C4-2B (cell line): ENCODE results near the gene IFNA13.

Experiments
- H3K27ac ChIP-seq: fragments of 450-650 bp; 2 replicates; pipeline ENCODE4 v1.5.1; 2017
- ZFX ChIP-seq: fragments of 450-650 bp; IDR thresholded peaks from 2 replicates; pipeline ENCODE4 v1.6.1; 2017
- TF ChIP-seq, protein P1 (sequence below): fragments of 450-650 bp; conservative IDR thresholded peaks from 2 replicates; pipeline ENCODE4 v1.5.1; 2017; ENCODE audit warnings: mild to moderate bottlenecking

The IFNA13 gene

GRCh38 chr9:21404146-21404545, 36.3 kb upstream of the IFNA13 start:
- H3K27ac ChIP-seq, result no peak overlapping the region
- TF ChIP-seq ZFX, result no peak
- TF ChIP-seq, protein P1, sequence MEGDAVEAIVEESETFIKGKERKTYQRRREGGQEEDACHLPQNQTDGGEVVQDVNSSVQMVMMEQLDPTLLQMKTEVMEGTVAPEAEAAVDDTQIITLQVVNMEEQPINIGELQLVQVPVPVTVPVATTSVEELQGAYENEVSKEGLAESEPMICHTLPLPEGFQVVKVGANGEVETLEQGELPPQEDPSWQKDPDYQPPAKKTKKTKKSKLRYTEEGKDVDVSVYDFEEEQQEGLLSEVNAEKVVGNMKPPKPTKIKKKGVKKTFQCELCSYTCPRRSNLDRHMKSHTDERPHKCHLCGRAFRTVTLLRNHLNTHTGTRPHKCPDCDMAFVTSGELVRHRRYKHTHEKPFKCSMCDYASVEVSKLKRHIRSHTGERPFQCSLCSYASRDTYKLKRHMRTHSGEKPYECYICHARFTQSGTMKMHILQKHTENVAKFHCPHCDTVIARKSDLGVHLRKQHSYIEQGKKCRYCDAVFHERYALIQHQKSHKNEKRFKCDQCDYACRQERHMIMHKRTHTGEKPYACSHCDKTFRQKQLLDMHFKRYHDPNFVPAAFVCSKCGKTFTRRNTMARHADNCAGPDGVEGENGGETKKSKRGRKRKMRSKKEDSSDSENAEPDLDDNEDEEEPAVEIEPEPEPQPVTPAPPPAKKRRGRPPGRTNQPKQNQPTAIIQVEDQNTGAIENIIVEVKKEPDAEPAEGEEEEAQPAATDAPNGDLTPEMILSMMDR, result no peak

DNA sequence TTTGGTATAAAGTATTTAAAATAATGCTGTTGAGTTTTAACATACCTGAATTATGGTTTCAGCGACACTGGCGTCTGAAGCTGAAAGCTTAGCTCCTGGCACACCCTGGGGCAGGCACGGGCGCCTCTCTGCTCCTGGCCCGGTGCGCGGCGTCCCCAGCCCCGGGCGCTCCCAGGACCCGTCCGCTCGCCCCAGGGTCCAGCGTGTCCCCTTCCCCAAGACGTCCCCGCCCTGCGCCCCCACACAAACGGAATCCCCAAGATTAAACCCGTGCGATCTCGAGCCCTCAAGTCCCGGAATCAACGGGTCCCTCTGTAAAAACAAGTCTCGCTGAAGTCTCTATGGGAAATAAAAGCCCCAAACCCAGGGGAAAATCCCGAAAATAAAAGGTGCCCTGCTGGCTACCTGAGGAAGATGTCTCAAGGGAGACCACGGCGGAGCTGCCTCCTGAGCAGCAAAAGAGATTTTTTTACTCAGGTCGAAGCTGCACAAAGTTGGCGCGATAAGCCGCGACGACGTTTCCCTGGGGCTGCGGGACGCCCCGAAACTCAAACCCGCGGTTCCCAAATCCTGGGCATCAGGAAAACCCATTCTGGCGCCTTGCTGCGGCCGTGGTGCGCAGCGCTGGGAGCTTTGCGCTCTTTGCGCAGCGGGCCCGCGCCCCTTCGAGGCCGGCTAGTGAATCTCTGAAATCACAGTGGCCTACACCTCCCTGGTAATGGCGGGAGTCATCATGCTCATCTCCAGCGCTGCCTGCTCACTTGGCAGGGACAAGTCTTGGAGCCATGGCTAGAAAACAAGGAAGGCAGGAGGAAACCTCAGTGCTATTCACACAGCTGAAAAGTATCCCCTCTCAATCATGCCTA, 34.8 kb upstream of the IFNA13 start:
- H3K27ac ChIP-seq, result no peak overlapping the region

GRCh38 chr9:21399956-21400355, 32.1 kb upstream of the IFNA13 start:
- H3K27ac ChIP-seq, result no peak overlapping the region
- no peak for TF ChIP-seq ZFX
- TF ChIP-seq, protein P1, result no peak

More for the DNA sequence above, 34.8 kb upstream of the IFNA13 start:
- TF ChIP-seq ZFX, result no peak
- TF ChIP-seq, protein P1, result no peak

DNA sequence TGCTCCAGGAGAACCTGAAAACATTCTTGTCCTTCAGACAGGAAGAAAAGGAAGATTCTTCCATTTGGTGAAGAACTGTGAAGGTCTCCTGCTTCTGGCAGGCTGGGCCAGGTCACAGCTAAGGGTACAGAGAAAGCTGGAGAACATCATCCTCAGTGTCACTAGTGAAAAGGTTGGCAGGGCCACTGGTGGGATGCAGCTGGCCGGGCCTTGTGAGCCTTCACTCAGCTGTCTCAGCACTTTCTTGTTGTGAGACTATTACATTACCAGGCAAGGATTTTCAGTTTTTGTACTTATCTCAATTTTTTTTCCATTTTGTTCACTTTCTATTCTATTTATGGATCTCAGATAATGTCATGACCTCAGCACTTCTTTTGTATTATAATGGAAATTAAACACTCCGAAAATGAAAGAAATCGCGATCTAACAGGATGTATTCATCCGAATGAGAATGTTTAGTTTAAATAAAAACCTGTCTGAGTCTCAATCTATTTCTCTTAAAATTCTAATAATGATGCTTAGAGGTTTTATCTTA, 31.2 kb upstream of the IFNA13 start:
- H3K27ac ChIP-seq, result no peak overlapping the region

DNA sequence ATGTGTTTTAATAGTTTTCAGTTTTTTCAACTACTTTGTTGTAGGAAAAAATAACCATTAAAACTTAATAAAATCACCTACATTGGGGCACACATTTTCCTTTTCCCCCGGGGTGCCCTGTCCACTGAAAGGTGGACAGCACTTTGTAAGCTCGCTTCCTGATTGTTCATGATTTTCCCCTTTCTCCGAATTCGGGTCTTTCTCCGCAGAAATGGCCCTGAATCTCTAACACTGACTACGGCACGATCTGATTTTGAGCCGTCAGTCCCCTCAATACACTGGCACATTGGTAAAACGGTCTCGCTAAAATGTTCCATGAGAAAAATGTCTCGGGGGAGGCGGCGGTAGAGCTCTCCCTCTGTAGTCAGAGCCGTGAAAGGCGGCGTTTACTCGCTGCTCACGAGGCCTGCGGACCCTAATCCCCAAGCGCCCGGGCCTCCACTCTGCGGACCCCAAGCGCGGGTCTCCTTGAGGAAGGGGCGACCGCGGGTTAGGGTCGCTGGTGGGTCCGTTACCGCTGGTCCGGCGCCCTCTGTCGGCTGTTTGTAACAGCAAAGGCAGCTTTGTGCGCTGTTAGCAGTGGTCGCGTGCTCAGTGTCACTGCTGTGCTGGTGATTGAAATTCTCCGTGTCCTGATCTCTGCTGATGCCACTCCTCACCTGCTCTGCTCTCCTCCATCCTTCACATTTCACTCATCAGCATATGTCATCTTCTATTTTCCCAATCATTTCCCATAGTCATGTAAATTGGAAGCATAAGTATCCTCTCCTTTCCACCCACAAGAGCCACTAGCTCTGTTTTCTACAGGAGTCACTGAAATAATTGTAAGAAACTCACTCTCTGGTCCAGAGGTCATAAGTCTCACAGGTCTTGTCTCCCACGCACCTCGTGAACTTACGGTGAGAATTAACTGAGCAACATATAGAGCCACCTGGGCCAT, 28.2 kb upstream of the IFNA13 start:
- H3K27ac ChIP-seq, result no peak overlapping the region
- no peak for TF ChIP-seq ZFX
- TF ChIP-seq, protein P1, result peak; percentile 91

More for the DNA sequence above, 31.2 kb upstream of the IFNA13 start:
- TF ChIP-seq, protein P1, result no peak
- no peak for TF ChIP-seq ZFX

DNA sequence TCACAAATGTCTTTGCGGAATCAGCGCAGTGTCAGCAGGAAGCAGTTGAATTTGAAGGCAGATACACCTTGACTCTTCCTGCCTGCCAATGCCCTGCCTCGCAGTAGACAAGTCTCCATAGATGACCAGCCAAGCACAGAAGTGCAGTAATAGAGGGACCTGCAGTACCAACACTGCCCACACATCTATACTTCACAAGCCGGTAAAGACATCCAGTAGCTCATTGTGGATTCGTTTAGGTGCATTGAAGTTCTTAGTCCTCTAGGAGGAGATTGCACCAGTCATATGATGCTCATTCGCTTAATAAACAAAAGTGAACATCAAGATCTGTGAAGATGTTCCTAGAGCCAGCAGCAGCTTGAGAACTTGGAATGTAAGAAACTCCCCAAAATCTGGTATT, 24.4 kb upstream of the IFNA13 start:
- H3K27ac ChIP-seq, result no peak overlapping the region
- no peak for TF ChIP-seq ZFX
- TF ChIP-seq, protein P1, result peak; percentile 71
